HG03342 (cell line): ENCODE data around the gene SLC16A10.
"Not testable (repeated sequence)": the region's sequence is repeated elsewhere in the genome, so short reads cannot be mapped to it uniquely, and the experiment has no call there.

Experiments
- ATAC-seq: cut with Tn5 transposase; IDR thresholded peaks from one replicate; pipeline ENCODE4 v1.9.1; 2021; ENCODE audit warnings: mild to moderate bottlenecking, moderate library complexity; ENCODE audit not compliant: unreplicated experiment

The SLC16A10 gene

DNA sequence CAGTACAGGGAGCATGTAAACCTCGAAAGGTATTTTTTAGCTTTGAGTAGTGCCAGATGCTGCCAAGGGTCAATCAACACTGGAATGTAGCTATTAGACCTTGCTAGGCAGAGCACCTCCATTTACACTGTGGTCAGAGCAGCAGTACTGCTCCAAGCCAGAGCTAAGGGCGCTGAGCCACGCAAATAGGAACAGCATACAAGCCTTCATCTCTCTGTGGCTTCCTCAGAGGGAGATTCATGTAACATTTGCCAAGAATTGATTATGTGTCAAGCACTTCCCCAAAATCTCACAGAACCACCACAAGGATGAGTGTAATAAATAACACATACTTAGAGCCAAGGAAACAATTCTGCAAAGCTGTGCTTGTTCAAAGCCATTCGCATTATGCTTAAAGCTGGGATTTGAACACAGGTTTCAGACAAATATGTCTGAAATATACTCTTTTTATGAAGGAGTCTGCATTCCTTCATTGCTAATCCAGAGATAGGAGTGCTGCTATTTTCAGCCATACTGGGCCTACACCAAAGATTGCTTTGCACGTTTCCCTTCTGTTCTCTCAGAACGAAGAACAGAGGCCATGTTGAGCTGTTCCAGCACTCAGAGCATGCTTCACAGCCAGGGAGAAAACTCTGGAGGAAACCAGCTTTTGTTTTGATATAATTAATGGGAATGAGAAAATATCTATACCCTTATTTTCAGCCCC, 97.7 kb downstream of the SLC16A10 start:
- no peak for ATAC-seq

DNA sequence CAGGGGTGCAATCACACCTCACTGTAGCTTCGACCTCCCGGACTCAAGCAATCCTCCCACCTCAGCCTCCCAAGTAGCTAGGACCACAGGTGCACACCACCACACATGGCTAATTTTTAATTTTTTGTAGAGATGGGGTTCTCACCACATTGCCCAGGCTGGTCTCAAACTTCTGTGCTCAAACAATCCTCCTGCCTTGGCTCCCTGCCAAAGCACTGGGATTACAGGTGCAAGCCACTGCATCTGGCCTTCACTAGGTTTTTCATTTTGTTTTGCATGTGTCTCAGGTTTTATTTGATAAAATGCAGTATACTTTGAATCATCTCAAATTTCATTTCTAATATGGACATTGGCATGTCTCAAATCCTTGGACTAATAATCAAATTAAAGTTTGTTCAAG, 98.7 kb downstream of the SLC16A10 start:
- ATAC-seq: no peak

DNA sequence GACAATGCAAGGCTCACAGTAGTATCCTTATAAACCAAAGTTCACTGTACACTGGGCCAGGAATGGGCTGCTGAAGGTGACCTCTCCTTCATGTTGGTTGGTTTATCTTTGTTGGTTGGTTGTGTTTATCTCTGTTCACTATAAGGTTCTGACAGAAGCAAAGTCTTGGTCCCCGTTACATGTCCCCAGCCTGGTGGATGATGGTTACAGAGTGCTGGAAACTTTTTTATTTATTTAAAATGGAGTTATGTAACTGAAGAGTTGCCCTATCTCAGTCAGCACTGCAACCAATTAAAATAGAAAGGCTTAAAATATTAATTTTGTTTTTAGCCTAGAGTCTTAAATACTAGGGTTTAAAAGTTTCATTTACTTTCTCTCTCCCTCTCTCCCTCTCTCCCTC, 100.6 kb downstream of the SLC16A10 start:
- ATAC-seq: no peak

DNA sequence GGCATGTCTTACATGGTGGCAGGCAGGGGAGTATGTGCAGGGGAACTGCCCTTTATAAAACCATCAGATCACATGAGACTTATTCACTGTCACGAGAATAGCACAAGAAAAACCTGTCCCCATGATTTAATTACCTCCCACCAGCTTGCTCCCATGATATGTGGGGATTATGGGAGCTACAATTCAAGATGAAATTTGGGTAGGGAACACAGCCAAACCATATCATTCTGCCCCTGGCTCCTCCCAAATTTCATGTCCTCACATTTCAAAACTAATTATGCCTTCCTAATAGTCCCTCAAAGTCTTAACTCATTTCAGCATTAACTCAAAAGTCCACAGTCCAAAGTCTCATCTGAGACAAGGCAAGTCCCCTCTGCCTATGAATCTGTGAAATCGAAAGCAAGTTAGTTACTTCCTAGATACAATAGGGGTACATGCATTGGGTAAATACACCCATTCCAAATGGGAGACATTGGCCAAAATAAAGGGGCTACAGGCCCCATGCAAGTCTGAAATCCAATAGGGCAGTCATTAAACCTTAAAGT, 102.4 kb downstream of the SLC16A10 start:
- ATAC-seq: not testable (repeated sequence)

DNA sequence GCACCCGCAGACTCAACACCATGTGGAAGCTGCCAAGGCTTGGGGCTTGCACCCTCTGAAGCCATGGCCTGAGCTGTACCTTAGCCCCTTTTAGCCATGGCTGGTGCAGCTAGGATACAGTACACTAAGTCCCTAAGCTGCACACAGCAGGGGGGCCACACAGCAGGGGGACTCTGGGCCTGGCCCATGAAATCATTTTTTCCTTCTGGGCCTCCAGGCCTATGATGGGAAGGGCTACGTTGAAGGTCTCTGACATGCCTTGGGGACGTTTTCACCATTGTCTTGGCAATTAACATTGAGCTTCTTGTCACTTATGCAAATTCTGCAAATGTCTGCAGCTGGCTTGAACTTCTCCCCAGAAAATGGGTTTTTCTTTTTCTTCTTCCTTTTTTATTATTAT, 103.3 kb downstream of the SLC16A10 start:
- ATAC-seq: no peak

DNA sequence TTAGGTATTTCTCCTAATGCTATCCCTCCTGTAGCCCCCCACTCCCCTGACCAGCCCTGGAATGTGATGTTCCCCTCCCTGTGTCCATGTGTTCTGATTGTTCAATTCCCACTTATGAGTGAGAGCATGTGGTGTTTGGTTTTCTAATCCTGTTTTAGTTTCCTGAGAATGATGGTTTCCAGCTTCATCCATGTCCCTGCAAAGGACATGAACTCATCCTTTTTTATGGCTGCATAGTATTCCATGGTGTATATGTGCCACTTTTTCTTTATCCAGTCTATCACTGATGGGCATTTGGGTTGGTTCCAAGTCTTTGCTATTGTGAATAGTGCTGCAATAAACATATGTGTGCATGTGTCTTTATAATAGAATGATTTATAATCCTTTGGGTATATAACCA, 103.8 kb downstream of the SLC16A10 start:
- not testable (repeated sequence) for ATAC-seq

DNA sequence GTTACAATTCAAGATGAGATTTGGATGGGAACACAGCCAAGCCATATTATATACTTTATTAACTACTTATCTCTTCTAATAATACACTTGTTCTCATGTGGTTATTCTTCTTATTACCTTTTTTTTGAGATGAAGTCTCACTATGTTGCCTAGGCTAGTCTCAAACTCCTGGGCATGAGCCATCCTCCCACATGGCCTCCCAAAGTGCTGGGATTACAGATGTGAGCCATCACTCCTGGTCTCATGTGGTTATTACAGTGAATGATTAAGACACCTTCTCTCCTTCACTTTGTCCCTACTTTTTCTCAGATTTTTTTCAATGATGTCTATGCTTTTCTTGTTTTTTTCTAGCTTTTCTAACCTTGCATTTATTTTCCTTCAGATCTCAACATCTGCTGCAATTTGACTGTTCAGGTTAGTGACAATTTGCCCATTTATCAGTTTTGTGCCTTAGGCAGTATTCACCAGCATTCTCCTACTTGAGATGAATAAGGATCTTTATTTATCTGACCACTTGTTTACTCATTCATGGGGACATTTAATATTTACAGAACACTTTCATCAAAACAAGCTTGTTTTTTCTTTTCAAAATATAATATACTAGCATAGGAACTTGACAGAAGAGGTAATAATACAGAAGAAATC, 105.7 kb downstream of the SLC16A10 start:
- no peak for ATAC-seq

DNA sequence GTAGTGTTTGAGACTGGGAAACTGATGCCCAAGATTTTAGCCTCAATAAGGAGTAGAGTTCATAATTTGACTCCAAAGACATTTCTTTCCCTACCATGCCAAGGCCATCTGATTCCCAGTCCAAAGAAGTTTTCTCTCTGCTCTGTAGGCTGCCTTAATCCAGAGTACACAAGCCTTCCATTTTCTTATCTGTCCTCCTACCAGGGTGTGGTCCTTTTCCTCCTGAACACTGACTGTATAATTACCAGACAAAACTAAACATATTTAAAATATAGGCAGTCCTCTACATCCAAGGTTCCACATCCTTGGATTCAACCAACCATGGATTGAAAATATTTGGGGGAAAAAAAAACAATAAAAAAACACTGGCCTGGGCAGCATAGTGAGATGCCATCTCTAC, 108.4 kb downstream of the SLC16A10 start:
- no peak for ATAC-seq

DNA sequence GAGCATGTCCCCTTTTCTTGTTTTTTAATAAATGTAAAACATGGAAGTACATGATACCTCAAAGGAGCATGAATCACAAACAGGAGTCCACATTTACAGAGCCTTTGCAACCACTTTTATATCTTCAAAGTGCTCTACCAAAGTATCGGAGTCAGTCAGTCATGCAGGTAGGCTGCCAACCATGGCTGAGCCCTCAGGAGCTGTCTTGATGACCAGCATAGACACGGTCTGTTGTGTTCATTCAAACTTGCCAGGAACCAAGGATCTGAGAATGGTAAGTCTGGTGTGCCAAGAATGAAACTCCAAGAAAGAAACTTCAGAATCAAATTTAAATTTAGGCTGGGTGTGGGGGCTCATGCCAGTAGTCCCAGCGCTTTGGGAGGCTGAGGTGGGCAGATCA, 111.5 kb downstream of the SLC16A10 start:
- ATAC-seq: no peak

DNA sequence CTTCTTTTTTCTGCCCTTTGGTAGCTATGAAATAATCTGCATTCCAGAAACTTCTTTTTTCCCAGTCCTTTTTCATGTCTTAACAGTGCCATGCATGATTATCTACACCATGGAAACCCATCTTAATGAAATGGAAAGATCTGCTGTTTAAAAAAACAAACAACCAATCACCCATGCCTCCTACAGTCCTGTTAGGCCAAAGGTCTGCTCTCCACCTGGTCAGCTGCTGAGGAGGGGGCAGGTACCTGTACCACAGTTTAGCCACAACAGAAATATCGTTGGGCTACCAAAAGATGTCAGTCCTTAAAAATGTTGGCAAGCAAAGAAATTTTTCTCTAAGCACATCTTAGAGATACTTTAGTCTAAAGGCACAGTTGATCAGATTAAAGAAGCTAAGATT, 112.6 kb downstream of the SLC16A10 start:
- ATAC-seq: no peak

DNA sequence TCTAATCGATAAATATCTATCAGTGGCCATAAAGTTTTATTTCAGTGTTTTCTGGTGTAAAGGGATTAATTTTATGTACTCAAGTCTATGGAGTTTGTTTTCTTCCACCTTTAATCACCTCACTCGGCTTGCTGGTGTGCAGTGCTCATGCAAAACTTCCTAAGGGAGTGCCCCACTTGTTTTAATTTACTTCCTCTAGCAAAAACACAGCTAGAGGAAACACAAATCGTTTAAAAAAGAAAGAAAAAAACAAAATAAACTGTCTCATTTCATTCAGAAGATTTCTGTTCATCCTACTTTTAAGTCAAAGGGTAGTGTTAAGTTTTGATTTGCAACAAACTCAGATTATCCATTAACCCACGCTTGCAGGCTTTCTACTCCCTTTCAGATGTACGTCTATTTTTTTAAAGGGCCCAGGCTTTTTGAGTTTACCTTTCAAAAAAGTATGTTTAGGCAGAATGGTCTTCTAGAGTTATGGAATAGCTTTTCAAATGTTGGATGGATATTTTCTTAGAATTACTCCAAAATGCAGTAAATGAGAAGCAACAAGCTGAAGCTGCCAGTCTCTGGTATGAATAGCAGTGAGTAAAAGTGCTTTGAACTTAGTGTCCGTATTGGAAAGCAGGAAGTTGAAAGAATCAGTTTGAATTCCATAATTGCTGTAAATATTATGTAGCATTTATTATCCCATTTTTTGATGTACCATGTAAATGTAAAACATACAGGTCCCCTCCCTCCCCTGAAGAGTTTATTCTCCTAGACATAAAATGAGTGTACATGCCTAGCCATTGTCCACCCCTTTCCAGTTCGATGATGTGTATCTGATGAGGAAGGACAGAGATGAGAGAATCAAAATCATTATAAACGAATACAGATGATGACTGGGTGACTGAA, 113.3 kb downstream of the SLC16A10 start:
- ATAC-seq: no peak

DNA sequence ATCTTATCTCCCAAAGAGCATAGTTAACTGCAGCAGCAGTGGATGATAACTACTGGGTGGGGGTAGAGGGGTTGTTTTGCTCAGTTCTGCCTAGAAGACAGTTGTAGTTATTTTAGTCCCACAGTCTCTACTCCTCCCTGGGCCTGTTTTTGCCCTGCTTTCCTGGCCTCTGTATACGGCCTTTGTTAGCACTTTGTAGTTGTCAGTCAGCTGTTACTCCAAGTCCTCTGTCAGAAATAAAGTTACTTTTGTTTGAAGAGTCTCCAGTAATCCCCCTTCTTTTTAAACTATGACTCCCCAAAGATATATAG, 113.9 kb downstream of the SLC16A10 start:
- no peak for ATAC-seq

DNA sequence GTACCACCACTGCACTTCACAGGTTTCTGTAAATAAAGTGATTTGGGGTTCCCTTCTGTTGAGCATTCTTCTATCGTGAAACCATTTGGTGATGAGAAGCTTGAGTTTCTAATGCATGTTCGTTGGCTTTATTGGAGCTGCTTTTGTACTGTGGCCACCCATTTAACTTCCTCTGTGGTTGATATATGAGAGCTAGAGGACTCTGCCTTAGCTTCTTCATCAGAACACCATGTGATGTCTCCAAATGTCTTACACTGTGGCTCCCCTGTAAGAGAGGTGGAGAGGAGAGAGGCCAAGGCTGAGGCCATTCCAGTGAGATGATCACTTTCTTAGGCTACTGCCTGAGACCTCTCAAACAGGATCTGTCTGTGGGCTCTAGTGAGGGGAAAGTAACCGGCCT, 114.5 kb downstream of the SLC16A10 start:
- ATAC-seq: no peak

DNA sequence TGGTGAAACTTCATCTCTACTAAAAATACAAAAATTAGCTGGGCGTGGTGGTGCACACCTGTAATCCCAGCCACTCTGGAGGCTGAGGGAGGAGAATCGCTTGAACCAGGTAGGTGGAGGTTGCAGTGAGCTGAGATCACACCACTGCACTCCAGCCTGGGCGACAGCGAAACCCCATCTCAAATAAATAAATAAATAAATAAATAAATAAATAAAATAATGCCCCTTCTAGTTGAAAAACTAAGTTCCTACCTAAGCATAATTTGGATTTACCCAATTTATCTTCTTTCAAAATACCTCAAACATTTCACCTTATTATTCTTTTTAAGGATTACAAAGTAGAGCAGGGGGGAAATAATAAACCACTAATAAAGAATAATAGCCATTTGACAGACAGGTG, 116.2 kb downstream of the SLC16A10 start:
- ATAC-seq: not testable (repeated sequence)

DNA sequence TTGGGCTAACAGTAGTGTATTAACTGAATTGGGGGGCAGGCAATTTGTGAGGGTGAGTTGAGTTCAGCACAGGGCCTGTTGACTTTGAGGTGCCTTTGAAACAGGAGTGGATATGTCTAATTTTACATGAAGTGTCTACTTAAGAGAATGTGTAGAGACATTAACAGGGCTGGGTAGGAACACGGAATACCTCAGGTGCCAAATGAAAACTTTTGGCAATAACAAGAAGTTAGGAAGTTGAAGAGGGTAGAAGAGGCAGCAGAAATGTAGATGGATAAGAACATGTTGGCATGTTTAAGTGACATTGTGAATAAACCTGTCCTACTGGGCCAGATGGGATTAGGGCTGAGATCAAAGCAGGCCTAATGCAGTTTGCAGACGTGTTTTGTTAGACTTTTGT, 117.0 kb downstream of the SLC16A10 start:
- ATAC-seq: no peak

DNA sequence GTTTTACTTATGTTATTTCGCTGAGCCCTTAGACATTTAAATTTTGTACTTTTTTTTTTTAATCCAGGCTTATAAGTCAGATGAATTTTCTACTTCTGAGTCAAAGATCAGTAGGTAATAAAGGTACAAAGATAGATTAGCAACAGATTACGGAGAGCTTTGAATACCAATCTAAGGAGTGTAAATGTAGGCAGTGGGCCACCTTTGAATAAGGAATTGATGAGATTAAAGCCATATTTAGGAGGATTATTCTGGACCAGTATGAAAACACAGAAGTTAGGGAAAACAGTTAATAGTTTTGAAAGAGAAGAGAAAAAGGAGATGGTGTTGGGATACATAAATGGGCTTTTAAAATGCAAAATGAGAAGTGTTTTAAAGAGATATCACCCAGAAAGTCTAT, 117.6 kb downstream of the SLC16A10 start:
- ATAC-seq: no peak

DNA sequence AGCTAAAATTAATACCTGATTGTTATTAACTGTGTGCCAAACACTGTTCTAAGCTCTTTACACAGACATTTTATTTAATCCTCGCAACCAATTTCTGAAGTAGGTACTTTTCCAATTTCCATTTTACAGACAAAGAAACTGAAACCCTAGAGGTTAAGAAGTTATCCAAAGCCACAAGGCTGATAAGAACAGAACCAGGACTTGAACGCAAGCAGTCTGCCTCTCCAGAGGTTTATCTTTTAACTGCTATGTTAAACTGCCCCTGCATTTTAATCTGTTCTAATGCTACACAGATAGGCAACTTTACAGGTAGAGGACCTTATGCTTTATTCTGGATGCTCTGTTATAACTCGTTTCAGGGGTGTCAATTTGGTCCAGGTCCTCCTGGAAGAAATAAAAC, 118.2 kb downstream of the SLC16A10 start:
- ATAC-seq: no peak

DNA sequence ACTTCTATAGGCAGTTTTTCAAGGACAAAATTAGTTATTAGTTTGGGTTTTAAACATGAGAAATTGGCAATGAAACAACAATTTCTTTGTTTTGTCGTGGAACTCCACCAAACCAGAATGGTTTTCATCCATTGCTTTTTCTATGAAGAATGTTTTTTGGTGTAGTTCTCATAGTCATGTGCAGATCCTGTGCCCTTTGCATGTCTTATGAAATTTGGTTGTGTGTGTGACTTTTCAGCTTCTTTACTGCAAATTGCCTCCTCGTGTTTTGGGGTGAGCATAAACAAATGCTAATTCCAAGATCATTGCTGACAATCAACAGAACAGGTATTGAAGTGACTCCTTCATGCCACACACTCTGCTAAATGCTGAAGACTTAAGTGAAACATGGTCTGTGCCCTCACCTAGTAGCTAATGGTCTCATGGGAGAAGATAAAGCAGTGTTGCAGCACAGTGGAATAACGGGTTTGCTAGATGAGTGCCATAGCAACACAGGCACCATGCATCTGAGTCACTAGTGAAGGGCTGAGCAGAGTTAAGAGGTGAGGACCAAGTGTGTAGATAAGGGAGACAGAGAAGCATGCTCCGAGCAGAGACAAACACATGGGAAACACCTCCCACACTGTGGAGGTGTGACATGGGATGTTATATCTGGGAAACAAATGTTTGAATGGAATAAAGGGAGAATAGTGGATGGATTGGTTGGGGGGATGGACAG, 120.0 kb downstream of the SLC16A10 start:
- no peak for ATAC-seq

DNA sequence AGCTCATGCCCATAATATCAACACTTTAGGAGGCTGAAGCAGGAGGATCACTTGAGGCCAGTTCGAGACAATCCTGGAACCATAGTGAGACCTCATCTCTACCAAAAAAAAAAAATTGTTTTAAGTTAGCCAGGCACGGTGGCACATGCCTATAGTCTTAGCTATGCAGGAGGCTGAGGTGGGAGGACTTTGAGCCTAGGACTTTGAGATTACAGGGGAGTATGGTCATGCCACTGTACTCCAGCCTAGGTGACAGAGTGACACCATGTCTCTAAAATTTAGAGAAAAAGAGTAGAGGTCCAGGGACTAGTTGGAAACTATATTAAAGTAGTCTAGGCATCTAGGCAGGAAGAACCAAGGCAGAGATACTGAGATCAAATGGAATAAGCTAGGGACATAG, 121.6 kb downstream of the SLC16A10 start:
- no peak for ATAC-seq

DNA sequence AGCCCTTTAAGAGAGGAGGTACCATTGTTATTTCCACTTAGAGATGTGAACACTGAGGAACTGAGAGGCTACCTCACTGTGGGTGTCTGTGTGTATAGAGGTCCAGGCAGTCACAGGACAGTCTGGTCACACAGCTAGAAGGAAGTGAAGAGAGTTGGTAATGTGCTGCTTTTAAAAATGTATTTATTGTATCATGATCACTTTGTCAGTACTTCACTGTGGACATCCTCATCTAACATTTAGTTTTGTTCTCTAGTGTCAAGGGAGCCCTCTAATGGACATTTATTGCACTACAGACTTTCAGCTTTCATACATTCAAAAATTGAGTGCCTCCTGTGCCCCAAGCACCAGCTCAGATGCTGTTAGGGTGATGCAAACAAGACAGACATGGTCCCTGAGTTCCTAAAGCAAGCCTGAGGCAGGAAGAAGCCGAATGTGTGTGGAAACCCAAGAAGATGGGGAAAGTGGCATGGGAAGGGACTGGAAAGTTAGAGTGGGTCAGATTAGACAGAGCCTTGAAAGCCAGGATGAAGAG, 123.0 kb downstream of the SLC16A10 start:
- ATAC-seq: no peak
